Pancreas (tissue), 10 donors: Measurements from ENCODE around the gene INSL3. TPM values are rescaled to one million over a fixed set of nuclear protein-coding genes. Genes with fewer than 3 reads are reported as not detected.
A peak's percentile ranks its signal among the peaks of the same experiment; 100 is the strongest.

ENCODE experiments used
- ATAC-seq, 4 donors: fragments of 200-7000 bp; cut with Tn5 transposase; one replicate each; pipeline versions ENCODE4 v1.8.0 to v1.9.1; 2020; ENCODE audit warnings: mild to moderate bottlenecking in 4 of 4, moderate library complexity in 4 of 4
- DNase-seq, 6 donors: peaks; one replicate each; pipeline ENCODE4 v3.0.0-alpha.2; 2020
- FAIRE-seq: peaks from 2 replicates; lab custom pipeline; 2012; peaks lifted over from hg19 to GRCh38; lab: Jason Lieb, UNC
- H3K27ac ChIP-seq, 4 donors: fragments of 200-600 bp; sonication (generic); 1 replicate in 3 of 4; 2 replicates in 1 of 4; pipeline versions ENCODE4 v1.5.0 to v1.8.0; 2020
- H3K27me3 ChIP-seq, 4 donors: fragments of 200-600 bp; one replicate each; pipeline ENCODE4 v1.8.0; 2021
- H3K36me3 ChIP-seq, 3 donors: fragments of 200-600 bp; sonication (generic) in 1 of 3; one replicate each; pipeline versions ENCODE4 v1.5.0 to v1.8.0; 2020 to 2021
- H3K4me1 ChIP-seq, 3 donors: fragments of 200-600 bp; one replicate each; pipeline ENCODE4 v1.8.0; 2021
- H3K4me3 ChIP-seq, 4 donors: fragments of 200-600 bp; sonication (generic) in 2 of 4; one replicate each; pipeline versions ENCODE4 v1.5.0 to v1.8.0; 2020 to 2021
- H3K9me3 ChIP-seq, 4 donors: fragments of 200-600 bp; one replicate each; pipeline ENCODE4 v1.8.0; 2021
- CTCF ChIP-seq, 4 donors: fragments of 200-600 bp; sonication (generic) in 3 of 4; IDR thresholded peaks; one replicate each; pipeline versions ENCODE4 v1.5.0 to v1.8.0; 2021; ENCODE audit warnings: antibody characterized with exemption in 4 of 4
- WGBS, 2 donors: extraction: QIAGEN DNeasy Blood & Tissue Kit; methylation state at CpG; one replicate each; pipeline ENCODE4 v1.1.7; 2013; 5-methylcytosine and 5-hydroxymethylcytosine counted together
- intact Hi-C, 3 donors: fragments of 100-400 bp; cut with DNase I; formaldehyde crosslinking; loops; one replicate each; pipeline versions ENCODE4 v1.11.1 to v1.14.2; 2022
- polyA plus RNA-seq, 2 donors: library from polyadenylated mRNA; stranded (reverse); fragments of 200-250 nt; gene quantifications; one replicate each; pipeline ENCODE4 v1.2.3, GENCODE V29; 2013
- total RNA-seq, 6 donors: library from RNA; stranded (reverse); fragmentation: NEBNext Ultra II Directional in 4 of 6; extraction: Animal tissue kit (Norgen Biotek cat#: 25700) in 4 of 6; gene quantifications; one replicate each; pipeline versions ENCODE4 v1.2.1 to v1.2.4, GENCODE V29; 2021 to 2023
- donor health status: healthy with polysubstance abuse.
- donor health status: DM: no; HTN: no; CAD: no; lungs with moderate emphysema.
- donor health status: DM: no; HTN: no; CAD: no.
- donor health status: control.
- donor health status: control.
- donor health status: Bipolar disorder and iron deficiency.
- donor health status: DM: yes; HTN: yes; CAD: no.
- donor health status: DM: no; HTN: no; CAD: no.
- donor health status: DM: no; HTN: no; CAD: no.
- donor health status: DM: yes; HTN: yes; CAD: no.

The INSL3 gene
- total and polyA plus RNA-seq, 8 donors: not detected

GRCh38 chr19:17866312-17866963, 45.1 kb upstream of the INSL3 start:
- Histone ChIP-seq H3K36me3 (peaks cover 4 to 26% (median 19%) of the 10 kb centered on the region in 3 donors), H3K27me3 (peaks cover 0 to 11% (median 0%) of the 10 kb centered on the region in 4 donors), H3K9me3 (no peaks in the 10 kb centered on the region), H3K4me1 (peaks cover 0 to 4% (median 0%) of the 10 kb centered on the region in 3 donors), H3K27ac (no peak overlapping the region), H3K4me3 (no peak overlapping the region)
- 75 to 83% methylated on average over 8 of the region's 8 CpGs for WGBS, 2 donors
- no peak for TF ChIP-seq CTCF (IDR thresholded peaks at IDR 0.05)
- intact Hi-C loops: loop anchor here in 2 of 3 donors (5.0 to 10.0 kb wide), 2 partner anchors 61 to 128 kb away; no protein-coding TSS in a partner anchor
- no peak for ATAC-seq
- no peak for DNase-seq
- no peak for FAIRE-seq

GRCh38 chr19:17865364-17866311, 44.3 kb upstream of the INSL3 start:
- no peak overlapping the region for H3K27ac ChIP-seq

GRCh38 chr19:17863520-17864182, 42.3 kb upstream of the INSL3 start:
- intact Hi-C loops: loop anchor here in 1 of 3 donors (10.0 kb wide), 1 partner anchor 131 kb away; no protein-coding TSS in a partner anchor
- DNase-seq (peak in 1 of 6 donors; percentile 66), ATAC-seq (no peak), FAIRE-seq (no peak)
- Histone ChIP-seq H3K27me3 (no peaks in the 10 kb centered on the region), H3K9me3 (no peaks in the 10 kb centered on the region), H3K4me1 (peaks cover 0 to 9% (median 0%) of the 10 kb centered on the region in 3 donors), H3K36me3 (peaks cover 4 to 26% (median 19%) of the 10 kb centered on the region in 3 donors), H3K27ac (peak overlapping the region in 1 of 4 donors; percentile 5), H3K4me3 (no peak overlapping the region)
- WGBS, 2 donors: 65% methylated on average over 8 of the region's 8 CpGs
- TF ChIP-seq CTCF (IDR thresholded peaks at IDR 0.05): no peak

More at GRCh38 chr19:17865364-17866311, 44.3 kb upstream of the INSL3 start:
- no peak for TF ChIP-seq CTCF (IDR thresholded peaks at IDR 0.05)
- peaks cover 0 to 9% (median 0%) of the 10 kb centered on the region in 3 donors for H3K4me1 ChIP-seq
- peaks cover 0 to 3% (median 0%) of the 10 kb centered on the region in 4 donors for H3K27me3 ChIP-seq
- WGBS, 2 donors: 63 to 75% methylated on average over 13 of the region's 13 CpGs
- no peaks in the 10 kb centered on the region for H3K9me3 ChIP-seq
- no peak overlapping the region for H3K4me3 ChIP-seq
- DNase-seq (no peak), FAIRE-seq (no peak), ATAC-seq (peak in 3 of 4 donors; percentile 40 to 52 (median 44))
- H3K36me3 ChIP-seq: peaks cover 4 to 26% (median 19%) of the 10 kb centered on the region in 3 donors
- intact Hi-C loops: loop anchor here in 2 of 3 donors (5.0 to 10.0 kb wide), 2 partner anchors 62 to 129 kb away; no protein-coding TSS in a partner anchor

- no peak for ATAC-seq
- Histone ChIP-seq H3K4me1 (peaks cover 0 to 9% (median 0%) of the 10 kb centered on the region in 3 donors), H3K4me3 (no peak overlapping the region), H3K27me3 (no peaks in the 10 kb centered on the region), H3K36me3 (peaks cover 4 to 26% (median 19%) of the 10 kb centered on the region in 3 donors), H3K27ac (no peak overlapping the region), H3K9me3 (no peaks in the 10 kb centered on the region)
- no peak for DNase-seq
- no peak for FAIRE-seq
- WGBS, 2 donors: 90 to 92% methylated on average over 26 to 31 of the region's 31 CpGs
- intact Hi-C loops: loop anchor here in 1 of 3 donors (10.0 kb wide), 1 partner anchor 132 kb away; no protein-coding TSS in a partner anchor
- TF ChIP-seq CTCF (IDR thresholded peaks at IDR 0.05): no peak
Observed at GRCh38 chr19:17862711-17863519, 41.6 kb upstream of the INSL3 start.
